ENCODE data around the gene HOXB1.
"Not testable (repeated sequence)": the region's sequence is repeated elsewhere in the genome, so short reads cannot be mapped to it uniquely, and the experiment has no call there.

The HOXB1 gene

GRCh38 chr17:48515925-48516900 is 14.6 kb downstream of the HOXB1 start:
- no peak for DNase-seq

- DNase-seq, result no peak
These were observed 16.3 kb downstream of the HOXB1 start for GRCh38 chr17:48514477-48514876.

- DNase-seq, result no peak
These were observed 16.9 kb downstream of the HOXB1 start for GRCh38 chr17:48513666-48514455.

GRCh38 chr17:48513097-48513496 is 17.7 kb downstream of the HOXB1 start:
- no peak for DNase-seq

- DNase-seq, result no peak
These were observed 19.8 kb downstream of the HOXB1 start for GRCh38 chr17:48510761-48511604.

GRCh38 chr17:48510381-48510760 is 20.4 kb downstream of the HOXB1 start:
- no peak for DNase-seq

- DNase-seq, result not testable (repeated sequence)
These were observed 21.1 kb downstream of the HOXB1 start for GRCh38 chr17:48509708-48510107.

- no peak for DNase-seq
These were observed 24.6 kb downstream of the HOXB1 start for GRCh38 chr17:48506246-48506645.

- peak; percentile 46 for DNase-seq
These were observed 25.0 kb downstream of the HOXB1 start for GRCh38 chr17:48505788-48506187.

- DNase-seq, result no peak
These were observed 25.9 kb downstream of the HOXB1 start for GRCh38 chr17:48504953-48505352.

GRCh38 chr17:48503747-48504146 is 27.1 kb downstream of the HOXB1 start:
- DNase-seq, result no peak

GRCh38 chr17:48502901-48503300 is 27.9 kb downstream of the HOXB1 start:
- DNase-seq, result no peak

GRCh38 chr17:48502312-48502711 is 28.5 kb downstream of the HOXB1 start:
- no peak for DNase-seq

- DNase-seq, result no peak
These were observed 30.1 kb downstream of the HOXB1 start for GRCh38 chr17:48500435-48501426.

- no peak for DNase-seq
These were observed 30.9 kb downstream of the HOXB1 start for GRCh38 chr17:48499735-48500434.

- no peak for DNase-seq
These were observed 31.6 kb downstream of the HOXB1 start for GRCh38 chr17:48499248-48499647.

GRCh38 chr17:48498164-48498850 is 32.5 kb downstream of the HOXB1 start:
- DNase-seq, result no peak

GRCh38 chr17:48497103-48497502 is 33.7 kb downstream of the HOXB1 start:
- no peak for DNase-seq

- DNase-seq, result no peak
These were observed 36.5 kb downstream of the HOXB1 start for GRCh38 chr17:48494335-48494734.

Data from stimulated activated CD4-positive, alpha-beta T cell treated with anti-CD3 and anti-CD28 coated beads, Interleukin-1b, Interleukin-23, amount 100 ng/mL, for 48 hours (primary cell).